WTC11 (cell line): ENCODE data around the gene CST1.

ENCODE experiments used
- ARID4B ChIP-seq: sonication (generic); formaldehyde crosslinking; IDR thresholded peaks from 2 replicates; pipeline ENCODE4 v1.8.0; 2023; ENCODE audit warnings: missing genetic modification reagents, mild to moderate bottlenecking, borderline replicate concordance
- CREB1 ChIP-seq: sonication (generic); formaldehyde crosslinking; IDR thresholded peaks from 2 replicates; pipeline ENCODE4 v1.8.0; 2023; ENCODE audit warnings: mild to moderate bottlenecking, missing genetic modification reagents
- CTCF ChIP-seq: fragments of 200-600 bp; IDR thresholded peaks from 2 replicates; pipeline ENCODE4 v1.8.0; 2022; ENCODE audit warnings: antibody characterized with exemption
- ERG ChIP-seq: fragments of 250-450 bp; sonication (Bioruptor Pico); IDR thresholded peaks from 2 replicates; pipeline ENCODE4 v1.8.0; 2021; ENCODE audit warnings: mild to moderate bottlenecking
- JUN ChIP-seq: sonication (generic); formaldehyde crosslinking; IDR thresholded peaks from 2 replicates; pipeline ENCODE4 v1.8.0; 2023; ENCODE audit warnings: mild to moderate bottlenecking, missing genetic modification reagents
- RORB ChIP-seq: fragments of 250-450 bp; sonication (Bioruptor Pico); IDR thresholded peaks from 2 replicates; pipeline ENCODE4 v1.9.0; 2021; ENCODE audit warnings: mild to moderate bottlenecking
- SP1 ChIP-seq: sonication (generic); formaldehyde crosslinking; conservative IDR thresholded peaks from 2 replicates; pipeline ENCODE4 v1.8.1; 2022; ENCODE audit warnings: missing genetic modification reagents
- ZNF671 ChIP-seq: fragments of 250-450 bp; sonication (Bioruptor Pico); IDR thresholded peaks from 2 replicates; pipeline ENCODE4 v1.8.0; 2021; ENCODE audit warnings: mild to moderate bottlenecking

- TF ChIP-seq CTCF (no peak), JUN (CRISPR knock-in tag) (no peak), ZNF671 (CRISPR knock-in tag) (no peak), SP1 (CRISPR knock-in tag) (no peak), ARID4B (CRISPR knock-in tag) (no peak), CREB1 (CRISPR knock-in tag) (no peak), ERG (CRISPR knock-in tag) (no peak), RORB (CRISPR knock-in tag) (no peak)
These were observed 4.4 kb downstream of the CST1 start for GRCh38 chr20:23746321-23746720.
